ENCODE data around the gene TEKT2. TPM values are rescaled to one million over a fixed set of nuclear protein-coding genes. Genes with fewer than 3 reads are reported as not detected.

Gene TEKT2
- 1 to 10 TPM in 1 of 2 donors, under 1 TPM in 1; 0.32 to 5.8 TPM for total RNA-seq
- polyA plus RNA-seq (ENCODE audit: insufficient read length in 6 of 6): 10 to 100 TPM in 4 of 6 donors, 1 to 10 TPM in 2; 5.9 to 16.0 (median 12.8) TPM
- long read RNA-seq, donor 1, partial matches to known transcripts: 0 of 2 reads
- long read RNA-seq, donor 1, other reads (novel, unspliced or antisense): 0 of 2 reads
- long read RNA-seq, donor 2, partial matches to known transcripts: 0 of 1 reads
- long read RNA-seq, donor 2, other reads (novel, unspliced or antisense): 0 of 1 reads
- long read RNA-seq, donor 3: 0 reads
- long read RNA-seq, donor 4: 0 reads
- long read RNA-seq, donor 5, partial matches to known transcripts: 0 of 3 reads
- long read RNA-seq, donor 5, other reads (novel, unspliced or antisense): 0 of 3 reads
- long read RNA-seq, donor 6: 0 reads
- long read RNA-seq, donor 7: 0 reads
- long read RNA-seq, donor 8, partial matches to known transcripts: 0 of 2 reads
- long read RNA-seq, donor 8, other reads (novel, unspliced or antisense): 0 of 2 reads
- long read RNA-seq, donor 9: 0 reads
- long read RNA-seq, donor 10: 0 reads
- long read RNA-seq, donor 11, partial matches to known transcripts: 0 of 2 reads
- long read RNA-seq, donor 11, other reads (novel, unspliced or antisense): 0 of 2 reads
- long read RNA-seq, donor 12, partial matches to known transcripts: 0 of 1 reads
- long read RNA-seq, donor 12, other reads (novel, unspliced or antisense): 0 of 1 reads

GRCh38 chr1:36083635-36084496 is at the start of gene TEKT2:
Gene TEKT2, plus strand, starts transcription at chr1:36084094. Its CDS starts 828 bp downstream, at chr1:36084922.
- Histone ChIP-seq H3K36me3 (no peaks in the 10 kb centered on the region), H3K4me1 (peaks cover 4 to 18% of the 10 kb centered on the region in 2 donors), H3K4me3 (peak within 1 kb of the TSS; percentile 34 to 38), H3K27ac (no peak within 1 kb of the TSS), H3K27me3 (peaks cover 0 to 22% of the 10 kb centered on the region in 2 donors), H3K9me3 (no peaks in the 10 kb centered on the region)
- DNase-seq (peak; percentile 41 to 90 (median 80)), ATAC-seq (peak; percentile 7)
- intact Hi-C loops (cut with DNase I): no loop called here
- TF ChIP-seq CTCF (IDR thresholded peaks at IDR 0.05): no peak

DNA sequence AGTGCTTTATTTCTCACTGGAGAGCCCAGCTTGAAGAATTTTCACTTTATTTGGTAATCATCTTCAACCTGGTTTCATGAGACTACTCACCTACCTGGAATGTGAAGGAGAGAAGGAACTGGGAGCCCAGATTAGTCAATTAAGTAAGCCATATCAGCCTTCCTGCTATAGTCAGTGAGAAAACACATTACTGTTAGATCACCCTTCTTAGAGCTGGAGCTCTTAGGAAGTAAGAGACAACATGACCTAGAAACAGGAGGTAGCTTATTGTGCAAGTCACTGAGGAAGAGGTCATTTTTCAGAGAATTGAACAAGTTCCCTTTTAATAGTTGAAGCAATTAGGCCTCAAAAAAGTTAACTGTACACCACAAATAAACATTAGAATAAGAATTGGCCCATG is 49.2 kb upstream of the TEKT2 start:
- Histone ChIP-seq H3K4me3 (no peak overlapping the region), H3K27me3 (no peaks in the 10 kb centered on the region), H3K4me1 (peaks cover 3 to 22% of the 10 kb centered on the region in 2 donors), H3K27ac (peak overlapping the region; percentile 71 to 87), H3K9me3 (no peaks in the 10 kb centered on the region), H3K36me3 (peaks cover 0 to 49% of the 10 kb centered on the region in 2 donors)
- TF ChIP-seq CTCF (IDR thresholded peaks at IDR 0.05): no peak
- ATAC-seq: peak; percentile 97
- intact Hi-C loops (cut with DNase I): no loop called here
- DNase-seq: no peak

GRCh38 chr1:36035154-36035553 is 48.7 kb upstream of the TEKT2 start:
- DNase-seq (no peak), ATAC-seq (peak; percentile 14)
- Histone ChIP-seq H3K27me3 (no peaks in the 10 kb centered on the region), H3K36me3 (peaks cover 0 to 53% of the 10 kb centered on the region in 2 donors), H3K27ac (peak overlapping the region; percentile 71 to 87), H3K4me1 (peaks cover 3 to 22% of the 10 kb centered on the region in 2 donors), H3K4me3 (no peak overlapping the region), H3K9me3 (no peaks in the 10 kb centered on the region)
- intact Hi-C loops (cut with DNase I): no loop called here
- TF ChIP-seq CTCF (IDR thresholded peaks at IDR 0.05): no peak

GRCh38 chr1:36040238-36040637 is 43.7 kb upstream of the TEKT2 start:
- peaks cover 0 to 85% of the 10 kb centered on the region in 2 donors for H3K36me3 ChIP-seq
- intact Hi-C loops (cut with DNase I): no loop called here
- no peak overlapping the region for H3K4me3 ChIP-seq
- ATAC-seq (no peak), DNase-seq (no peak)
- no peak for TF ChIP-seq CTCF (IDR thresholded peaks at IDR 0.05)
- peaks cover under 1 to 9% of the 10 kb centered on the region in 2 donors for H3K4me1 ChIP-seq
- no peak overlapping the region for H3K27ac ChIP-seq
- no peaks in the 10 kb centered on the region for H3K9me3 ChIP-seq
- no peaks in the 10 kb centered on the region for H3K27me3 ChIP-seq

Measured in left lung (tissue), 14 donors.